Measurements from ENCODE around the gene COA3.

Gene COA3

GRCh38 chr17:42798383-42799380, at the start of gene COA3, which contains the start of gene CNTD1:
Gene COA3 (minus strand): TSS chr17:42798704. CDS start chr17:42798681, 23 bp downstream.
Gene CNTD1 (plus strand): TSS chr17:42798861. CDS start chr17:42799068, 207 bp downstream.
- peak; percentile 85 for DNase-seq (ENCODE audit: low read depth in 2 of 2)
- H3K4me3 ChIP-seq (replicated peaks in 1 of 2; ENCODE audit: low read depth in 2 of 2, low read length in 2 of 2) = peak within 1 kb of the TSS; percentile 88 to 93
- no peak for TF ChIP-seq CTCF (IDR thresholded peaks at IDR 0.05; ENCODE audit: low read depth, low read length)

- DNase-seq (ENCODE audit: low read depth in 2 of 2) = no peak
- no peak overlapping the region for H3K4me3 ChIP-seq (replicated peaks in 1 of 2; ENCODE audit: low read depth in 2 of 2, low read length in 2 of 2)
- no peak for TF ChIP-seq CTCF (IDR thresholded peaks at IDR 0.05; ENCODE audit: low read depth, low read length)
Observed at GRCh38 chr17:42848093-42848492, 49.6 kb upstream of the COA3 start.

- no peak for TF ChIP-seq CTCF (IDR thresholded peaks at IDR 0.05; ENCODE audit: low read depth, low read length)
- peak; percentile 59 to 80 for DNase-seq (ENCODE audit: low read depth in 2 of 2)
- H3K4me3 ChIP-seq (replicated peaks in 1 of 2; ENCODE audit: low read depth in 2 of 2, low read length in 2 of 2) = no peak overlapping the region
Observed at GRCh38 chr17:42846594-42847280, 48.2 kb upstream of the COA3 start.

GRCh38 chr17:42845918-42846593, 47.6 kb upstream of the COA3 start:
- no peak overlapping the region for H3K4me3 ChIP-seq (replicated peaks in 1 of 2; ENCODE audit: low read depth in 2 of 2, low read length in 2 of 2)
- TF ChIP-seq CTCF (IDR thresholded peaks at IDR 0.05; ENCODE audit: low read depth, low read length) = no peak
- DNase-seq (ENCODE audit: low read depth in 2 of 2) = no peak

- DNase-seq (ENCODE audit: low read depth in 2 of 2) = no peak
Observed at GRCh38 chr17:42845556-42845917, 47.0 kb upstream of the COA3 start.

More at GRCh38 chr17:42845556-42845917, 47.0 kb upstream of the COA3 start:
- TF ChIP-seq CTCF (IDR thresholded peaks at IDR 0.05; ENCODE audit: low read depth, low read length) = no peak
- no peak overlapping the region for H3K4me3 ChIP-seq (replicated peaks in 1 of 2; ENCODE audit: low read depth in 2 of 2, low read length in 2 of 2)
